22Rv1 (cell line): Measurements from ENCODE around the gene TLE2.

Source experiments
- H3K27ac ChIP-seq: fragments of 450-650 bp; 2 replicates; pipeline ENCODE4 v1.5.1; 2017
- CTCF ChIP-seq: fragments of 450-650 bp; IDR thresholded peaks from 2 replicates; pipeline ENCODE4 v1.5.1; 2017; ENCODE audit warnings: mild to moderate bottlenecking
- ZFX ChIP-seq: fragments of 450-650 bp; IDR thresholded peaks from 2 replicates; pipeline ENCODE4 v1.6.1; 2017; ENCODE audit warnings: antibody characterized with exemption, borderline replicate concordance

The TLE2 gene

DNA sequence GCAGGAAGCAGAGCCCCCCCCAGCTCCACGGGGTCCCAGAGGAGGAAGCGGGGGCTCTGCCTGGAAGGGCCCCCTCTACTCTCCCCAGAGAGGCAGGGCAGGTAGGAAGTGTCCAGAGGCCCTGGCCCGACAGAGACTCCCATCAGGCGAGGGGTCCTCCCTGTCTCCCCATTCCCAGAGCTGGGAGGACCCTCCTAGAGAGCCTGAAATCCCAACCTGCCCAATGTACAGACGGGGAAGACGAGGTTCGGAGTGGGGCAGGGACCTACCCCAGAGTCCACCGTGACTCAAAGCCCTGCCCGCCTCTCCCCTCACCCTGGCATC lies 1.1 kb downstream of the TLE2 start:
- TF ChIP-seq CTCF (no peak), ZFX (no peak)
- H3K27ac ChIP-seq = no peak overlapping the region

DNA sequence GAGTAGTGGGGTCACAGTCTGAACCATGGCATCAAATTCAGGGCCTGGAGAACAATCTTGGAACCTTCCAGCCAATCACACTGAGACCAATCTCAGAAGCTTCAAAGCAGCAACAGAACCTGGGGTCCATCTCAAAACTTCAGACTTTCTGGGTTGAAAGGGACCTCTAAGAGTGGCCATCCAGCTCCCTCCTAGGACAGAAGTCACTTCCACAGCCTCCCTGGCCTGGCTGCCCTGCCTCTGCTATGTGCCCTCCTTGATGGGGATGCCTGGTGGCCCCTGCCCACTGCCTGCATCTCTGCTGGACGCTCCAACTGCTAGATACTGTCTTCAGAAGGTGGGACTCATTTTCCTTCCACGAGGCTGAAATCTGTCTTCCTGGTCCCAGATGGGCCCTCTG lies 1.8 kb downstream of the TLE2 start:
- no peak overlapping the region for H3K27ac ChIP-seq
- TF ChIP-seq ZFX (no peak), CTCF (no peak)

DNA sequence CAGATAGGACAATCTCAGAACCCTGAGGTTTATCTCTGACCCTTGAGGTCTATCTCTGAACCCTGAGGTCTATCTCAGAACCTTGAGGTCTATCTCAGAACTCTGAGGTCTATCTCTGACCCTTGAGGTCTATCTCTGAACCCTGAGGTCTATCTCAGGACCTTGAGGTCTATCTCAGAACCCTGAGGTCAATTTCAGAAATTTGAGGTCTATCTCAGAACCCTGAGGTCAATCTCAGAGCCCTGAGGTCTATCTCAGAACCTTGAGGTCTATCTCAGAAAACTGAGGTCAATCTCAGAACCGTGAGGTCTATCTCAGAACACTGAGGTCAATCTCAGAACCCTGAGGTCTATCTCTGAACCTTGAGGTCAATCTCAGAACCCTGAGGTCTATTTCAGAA lies 2.3 kb downstream of the TLE2 start:
- H3K27ac ChIP-seq = no peak overlapping the region
- TF ChIP-seq CTCF (no peak), ZFX (no peak)

DNA sequence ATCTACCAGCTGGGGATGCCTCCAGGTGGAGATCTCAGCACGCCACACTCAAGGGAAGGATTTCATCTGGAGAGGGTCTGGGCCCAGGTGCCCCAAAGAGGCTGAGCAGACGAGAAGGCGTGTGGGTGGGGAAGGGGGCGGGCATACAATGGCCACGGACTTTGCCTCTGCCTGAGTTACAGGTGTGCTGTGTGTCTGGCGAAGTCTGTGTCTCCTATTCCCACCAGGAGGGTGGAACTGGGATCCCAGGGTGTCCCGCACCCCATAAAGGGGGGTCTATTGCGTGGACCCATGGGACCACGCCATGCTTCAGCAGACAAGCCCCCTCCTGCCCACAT lies 3.6 kb downstream of the TLE2 start:
- TF ChIP-seq ZFX (no peak), CTCF (no peak)
- no peak overlapping the region for H3K27ac ChIP-seq

DNA sequence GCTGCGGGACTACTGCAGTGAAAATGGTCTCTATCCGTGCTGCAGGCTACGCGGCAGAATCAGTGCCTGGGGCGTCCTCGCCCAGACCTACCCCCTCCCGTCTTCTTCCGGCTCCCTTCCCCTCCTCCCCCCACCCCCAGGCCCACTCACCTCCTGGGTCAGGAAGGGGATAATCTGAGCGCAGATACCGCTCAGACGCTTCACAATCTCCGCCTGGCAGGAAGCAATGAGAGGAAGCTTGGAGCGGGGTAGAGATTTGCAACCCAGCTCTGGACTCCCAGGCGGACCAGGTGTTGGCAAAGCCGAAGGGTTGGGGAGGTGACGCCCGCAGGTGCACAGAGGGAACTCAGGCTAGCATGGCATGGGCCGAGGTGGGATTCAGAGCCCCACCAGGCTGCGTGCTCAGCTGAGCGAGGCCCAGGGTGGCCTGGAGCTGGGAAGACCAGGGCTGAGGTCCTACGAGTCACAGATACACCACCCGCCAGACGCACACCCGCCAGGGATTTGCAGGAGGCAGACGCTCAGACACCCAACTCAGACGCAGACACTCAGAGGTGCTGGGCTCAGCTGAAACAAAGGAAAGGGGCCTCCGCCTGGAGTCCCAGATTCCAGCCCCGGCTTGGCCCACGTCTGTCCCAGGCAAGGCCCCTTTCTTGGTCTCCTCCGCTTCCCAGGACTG lies 4.1 kb downstream of the TLE2 start:
- H3K27ac ChIP-seq = no peak overlapping the region
- TF ChIP-seq CTCF (no peak), ZFX (no peak)

GRCh38 chr19:3024509-3024869 lies 4.6 kb downstream of the TLE2 start:
- no peak overlapping the region for H3K27ac ChIP-seq
- TF ChIP-seq CTCF = no peak

GRCh38 chr19:3020321-3020960 lies 8.6 kb downstream of the TLE2 start:
- no peak for TF ChIP-seq ZFX
- no peak for TF ChIP-seq CTCF
- no peak overlapping the region for H3K27ac ChIP-seq
